ENCODE results near the gene UBTD2. TPM values are rescaled to one million over a fixed set of nuclear protein-coding genes. Genes with fewer than 3 reads are reported as not detected.
"Not testable (repeated sequence)": the region's sequence is repeated elsewhere in the genome, so short reads cannot be mapped to it uniquely, and the experiment has no call there.

UBTD2 gene
- polyA plus RNA-seq, 1 experiment: 33.3 TPM

- Histone ChIP-seq H3K4me3 (ENCODE audit: low read depth, low read length) (no peak overlapping the region), H3K27ac (ENCODE audit: low read depth, low read length) (no peak overlapping the region), H3K27me3 (ENCODE audit: control insufficient read depth, insufficient read depth, low read length) (no peaks in the 10 kb centered on the region), H3K9me3 (ENCODE audit: control insufficient read depth, insufficient read depth, low read length) (no peaks in the 10 kb centered on the region)
- no peak for DNase-seq (ENCODE audit: low read depth, low spot score)
- ChIA-PET POLR2A (interaction anchor here (1.0 kb wide), 1 partner anchor 198 kb away, joined by 3 read pairs; no protein-coding TSS in a partner anchor), CTCF (interaction anchor here (1.0 kb wide), 1 partner anchor 21 kb away, joined by 7 read pairs; no protein-coding TSS in a partner anchor)
- no peak for TF ChIP-seq CTCF (IDR thresholded peaks at IDR 0.05; ENCODE audit: low read depth, low read length)
Observed at GRCh38 chr5:172209714-172210113, 73.8 kb downstream of the UBTD2 start.

DNA sequence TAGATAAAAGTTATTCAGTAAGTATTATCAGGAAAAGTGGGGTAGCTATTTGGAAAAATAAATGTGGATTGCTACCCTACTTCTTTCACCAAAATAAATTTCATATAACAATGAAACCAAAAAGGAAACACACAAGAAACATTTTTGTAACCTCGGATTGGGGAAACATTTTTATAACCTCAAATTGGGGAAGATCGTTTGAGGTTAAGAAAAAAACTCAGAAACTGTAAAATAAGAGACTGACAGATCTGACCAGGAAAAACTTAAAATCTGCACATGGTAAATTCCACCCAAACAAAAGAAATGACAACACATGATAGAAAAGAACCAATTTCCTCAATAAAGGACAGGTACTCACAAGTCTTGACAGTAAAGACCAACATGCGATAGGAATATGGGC is 76.1 kb downstream of the UBTD2 start:
- ChIA-PET POLR2A (no interaction called here), CTCF (no interaction called here)
- TF ChIP-seq CTCF (IDR thresholded peaks at IDR 0.05; ENCODE audit: low read depth, low read length): no peak
- no peaks in the 10 kb centered on the region for H3K27me3 ChIP-seq (ENCODE audit: control insufficient read depth, insufficient read depth, low read length)
- H3K27ac ChIP-seq (ENCODE audit: low read depth, low read length): no peak overlapping the region
- no peak for DNase-seq (ENCODE audit: low read depth, low spot score)
- no peak overlapping the region for H3K4me3 ChIP-seq (ENCODE audit: low read depth, low read length)
- no peaks in the 10 kb centered on the region for H3K9me3 ChIP-seq (ENCODE audit: control insufficient read depth, insufficient read depth, low read length)

- H3K27ac ChIP-seq (ENCODE audit: low read depth, low read length); H3K4me3 ChIP-seq (ENCODE audit: low read depth, low read length); H3K9me3 ChIP-seq (ENCODE audit: control insufficient read depth, insufficient read depth, low read length); H3K27me3 ChIP-seq (ENCODE audit: control insufficient read depth, insufficient read depth, low read length); POLR2A ChIA-PET; DNase-seq (ENCODE audit: low read depth, low spot score): not testable (repeated sequence)
- CTCF ChIA-PET: interaction anchor here (2.0 kb wide), 1 partner anchor 18 kb away, joined by 14 read pairs; the partner anchor contains the start of gene STK10
Observed at GRCh38 chr5:172205984-172206383, 77.6 kb downstream of the UBTD2 start.

GRCh38 chr5:172200476-172200875 is 83.1 kb downstream of the UBTD2 start:
- CTCF ChIA-PET: interaction anchor here (4.2 kb wide), 1 partner anchor 11 kb away, joined by 31 read pairs; the partner anchor contains the start of gene STK10
- TF ChIP-seq CTCF (IDR thresholded peaks at IDR 0.05; ENCODE audit: low read depth, low read length): no peak
- H3K27me3 ChIP-seq (ENCODE audit: control insufficient read depth, insufficient read depth, low read length): no peaks in the 10 kb centered on the region
- H3K4me3 ChIP-seq (ENCODE audit: low read depth, low read length): no peak overlapping the region
- POLR2A ChIA-PET: interaction anchor here (0.6 kb wide), 1 partner anchor 42 kb away, joined by 4 read pairs; no protein-coding TSS in a partner anchor
- DNase-seq (ENCODE audit: low read depth, low spot score): no peak
- no peaks in the 10 kb centered on the region for H3K9me3 ChIP-seq (ENCODE audit: control insufficient read depth, insufficient read depth, low read length)
- no peak overlapping the region for H3K27ac ChIP-seq (ENCODE audit: low read depth, low read length)

GRCh38 chr5:172199446-172199845 is 84.1 kb downstream of the UBTD2 start:
- no peak for DNase-seq (ENCODE audit: low read depth, low spot score)
- Histone ChIP-seq H3K9me3 (ENCODE audit: control insufficient read depth, insufficient read depth, low read length) (no peaks in the 10 kb centered on the region), H3K27me3 (ENCODE audit: control insufficient read depth, insufficient read depth, low read length) (no peaks in the 10 kb centered on the region), H3K27ac (ENCODE audit: low read depth, low read length) (no peak overlapping the region), H3K4me3 (ENCODE audit: low read depth, low read length) (no peak overlapping the region)
- ChIA-PET POLR2A (no interaction called here), CTCF (interaction anchor here (4.2 kb wide), 1 partner anchor 10 kb away, joined by 31 read pairs; the partner anchor contains the start of gene STK10)
- no peak for TF ChIP-seq CTCF (IDR thresholded peaks at IDR 0.05; ENCODE audit: low read depth, low read length)

DNA sequence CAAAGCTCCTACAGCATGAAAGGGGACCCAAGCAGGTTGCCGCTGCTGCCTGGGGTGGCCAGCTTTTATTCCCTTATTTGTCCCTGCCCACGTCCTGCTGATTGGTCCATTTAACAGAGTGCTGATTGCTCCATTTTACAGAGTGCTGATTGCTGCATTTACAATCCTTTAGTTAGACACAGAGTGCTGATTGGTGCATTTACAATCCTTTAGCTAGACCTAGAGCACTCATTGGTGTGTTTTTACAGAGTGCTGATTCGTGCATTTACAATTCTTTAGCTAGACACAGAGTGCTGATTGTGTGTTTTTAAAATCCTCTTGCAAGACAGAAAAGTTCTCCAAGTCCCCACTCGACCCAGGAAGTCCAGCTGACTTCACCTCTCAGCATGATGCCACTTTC is 85.8 kb downstream of the UBTD2 start:
- H3K27me3 ChIP-seq (ENCODE audit: control insufficient read depth, insufficient read depth, low read length); H3K4me3 ChIP-seq (ENCODE audit: low read depth, low read length); DNase-seq (ENCODE audit: low read depth, low spot score); POLR2A ChIA-PET; H3K27ac ChIP-seq (ENCODE audit: low read depth, low read length); H3K9me3 ChIP-seq (ENCODE audit: control insufficient read depth, insufficient read depth, low read length): not testable (repeated sequence)
- CTCF ChIA-PET: interaction anchor here (1.1 to 4.2 kb wide), 2 partner anchors 9 to 96 kb away, joined by 4 to 31 read pairs; partner anchors contain the start of gene STK10
